ENCODE results near the gene MRPL44.

Gene MRPL44

DNA sequence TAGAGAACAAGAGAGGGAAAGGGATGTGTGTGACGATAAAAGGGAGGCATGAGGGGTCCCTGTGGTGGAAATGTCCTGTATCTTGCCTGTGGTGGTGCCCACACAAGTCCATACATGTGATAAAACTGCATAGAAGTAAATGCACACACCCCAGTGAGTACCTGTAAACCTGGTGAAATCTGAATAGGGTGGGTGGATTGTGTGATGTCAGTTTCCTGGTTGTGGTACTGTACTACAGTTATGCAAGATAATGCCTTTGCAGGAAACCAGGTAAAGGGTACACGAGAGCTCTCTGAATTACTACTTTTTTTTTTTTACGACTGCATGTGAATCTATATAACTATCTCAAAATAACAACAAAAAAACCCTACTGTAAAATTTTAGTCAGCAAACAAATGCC lies 59.7 kb downstream of the MRPL44 start:
- no peak for DNase-seq

Data from stimulated activated CD4-positive, alpha-beta T cell treated with anti-CD3 and anti-CD28 coated beads, Interleukin-12 subunit alpha, Interleukin-12 subunit beta, amount 100 ng/mL, for 4 hours (primary cell).